ENCODE data around the gene OR52N4. TPM values are rescaled to one million over a fixed set of nuclear protein-coding genes. Genes with fewer than 3 reads are reported as not detected.

OR52N4 gene
- total and polyA plus RNA-seq, 2 donors (not counting 1 experiment from before 2014, with no cell fraction given) = 0.08 to 0.33 TPM

DNA sequence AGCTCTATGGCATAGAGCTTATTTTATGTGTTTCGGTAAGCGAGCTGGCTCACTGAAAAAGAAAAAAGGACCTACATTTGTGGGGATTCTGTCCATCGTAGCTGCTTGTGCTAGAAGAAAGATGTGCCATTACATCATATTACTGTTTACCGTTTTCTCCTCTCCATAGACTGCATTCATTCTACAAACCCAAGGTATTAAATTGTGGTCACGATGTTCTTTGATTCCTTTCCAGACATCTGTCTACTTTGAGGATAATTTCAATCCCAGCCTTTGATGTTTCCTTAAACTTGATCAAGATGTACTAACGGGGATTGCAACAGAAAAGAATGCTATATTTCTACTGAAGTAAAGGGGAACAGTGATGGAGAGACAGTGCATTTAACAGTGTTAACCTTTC lies 42.5 kb downstream of the OR52N4 start:
- no peaks in the 10 kb centered on the region for H3K4me1 ChIP-seq (ENCODE audit: control insufficient read depth, extremely low read depth, insufficient read depth, low read length)
- H3K79me2 ChIP-seq (ENCODE audit: control insufficient read depth, insufficient read depth, low read length) = no peaks in the 10 kb centered on the region
- H3K36me3 ChIP-seq (ENCODE audit: control insufficient read depth, insufficient read depth, low read length) = no peaks in the 10 kb centered on the region
- H3K4me3 ChIP-seq (replicated peaks in 1 of 4; ENCODE audit: control extremely low read depth in 1 of 4, insufficient read depth in 1 of 4, low read depth in 3 of 4, low read length in 4 of 4) = no peak overlapping the region
- H4K20me1 ChIP-seq (ENCODE audit: control insufficient read depth, extremely low read depth, insufficient read depth, low read length) = no peaks in the 10 kb centered on the region
- no peaks in the 10 kb centered on the region for H3K9me3 ChIP-seq (ENCODE audit: control insufficient read depth, insufficient read depth, low read depth, low read length)
- H3K27ac ChIP-seq (ENCODE audit: insufficient read depth, low read length) = no peak overlapping the region
- no peak overlapping the region for H2AFZ ChIP-seq (ENCODE audit: low read length)
- no peak overlapping the region for H3K9ac ChIP-seq (ENCODE audit: insufficient read depth, low read length)
- DNase-seq (ENCODE audit: low read depth in 2 of 2) = no peak
- H3K4me2 ChIP-seq (ENCODE audit: extremely low read depth, insufficient read depth, low read length) = no peak overlapping the region
- no peaks in the 10 kb centered on the region for H3K27me3 ChIP-seq (ENCODE audit: control insufficient read depth, insufficient read depth, low read length)
- TF ChIP-seq, protein P1, sequence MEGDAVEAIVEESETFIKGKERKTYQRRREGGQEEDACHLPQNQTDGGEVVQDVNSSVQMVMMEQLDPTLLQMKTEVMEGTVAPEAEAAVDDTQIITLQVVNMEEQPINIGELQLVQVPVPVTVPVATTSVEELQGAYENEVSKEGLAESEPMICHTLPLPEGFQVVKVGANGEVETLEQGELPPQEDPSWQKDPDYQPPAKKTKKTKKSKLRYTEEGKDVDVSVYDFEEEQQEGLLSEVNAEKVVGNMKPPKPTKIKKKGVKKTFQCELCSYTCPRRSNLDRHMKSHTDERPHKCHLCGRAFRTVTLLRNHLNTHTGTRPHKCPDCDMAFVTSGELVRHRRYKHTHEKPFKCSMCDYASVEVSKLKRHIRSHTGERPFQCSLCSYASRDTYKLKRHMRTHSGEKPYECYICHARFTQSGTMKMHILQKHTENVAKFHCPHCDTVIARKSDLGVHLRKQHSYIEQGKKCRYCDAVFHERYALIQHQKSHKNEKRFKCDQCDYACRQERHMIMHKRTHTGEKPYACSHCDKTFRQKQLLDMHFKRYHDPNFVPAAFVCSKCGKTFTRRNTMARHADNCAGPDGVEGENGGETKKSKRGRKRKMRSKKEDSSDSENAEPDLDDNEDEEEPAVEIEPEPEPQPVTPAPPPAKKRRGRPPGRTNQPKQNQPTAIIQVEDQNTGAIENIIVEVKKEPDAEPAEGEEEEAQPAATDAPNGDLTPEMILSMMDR (conservative IDR thresholded peaks at IDR 0.05 in 1 of 2, IDR thresholded peaks at IDR 0.05 in 1 of 2; ENCODE audit: low read depth in 1 of 2, low read length in 2 of 2) = no peak
- TF ChIP-seq EZH2 (IDR thresholded peaks at IDR 0.05; ENCODE audit: low read length, missing control alignments) = no peak

GRCh38 chr11:5803982-5804381 lies 49.9 kb downstream of the OR52N4 start:
- no peak overlapping the region for H3K4me3 ChIP-seq (replicated peaks in 1 of 4; ENCODE audit: control extremely low read depth in 1 of 4, insufficient read depth in 1 of 4, low read depth in 3 of 4, low read length in 4 of 4)
- DNase-seq (ENCODE audit: low read depth in 2 of 2) = no peak
- TF ChIP-seq, protein P1 (conservative IDR thresholded peaks at IDR 0.05 in 1 of 2, IDR thresholded peaks at IDR 0.05 in 1 of 2; ENCODE audit: low read depth in 1 of 2, low read length in 2 of 2) = no peak
- TF ChIP-seq EZH2 (IDR thresholded peaks at IDR 0.05; ENCODE audit: low read length, missing control alignments) = no peak

More at GRCh38 chr11:5803982-5804381, 49.9 kb downstream of the OR52N4 start:
- H3K27me3 ChIP-seq (ENCODE audit: control insufficient read depth, insufficient read depth, low read length) = no peaks in the 10 kb centered on the region
- no peaks in the 10 kb centered on the region for H3K36me3 ChIP-seq (ENCODE audit: control insufficient read depth, insufficient read depth, low read length)
- no peaks in the 10 kb centered on the region for H3K9me3 ChIP-seq (ENCODE audit: control insufficient read depth, insufficient read depth, low read depth, low read length)
- H3K79me2 ChIP-seq (ENCODE audit: control insufficient read depth, insufficient read depth, low read length) = no peaks in the 10 kb centered on the region
- no peak overlapping the region for H2AFZ ChIP-seq (ENCODE audit: low read length)
- no peak overlapping the region for H3K27ac ChIP-seq (ENCODE audit: insufficient read depth, low read length)
- no peaks in the 10 kb centered on the region for H4K20me1 ChIP-seq (ENCODE audit: control insufficient read depth, extremely low read depth, insufficient read depth, low read length)
- H3K4me2 ChIP-seq (ENCODE audit: extremely low read depth, insufficient read depth, low read length) = no peak overlapping the region
- no peak overlapping the region for H3K9ac ChIP-seq (ENCODE audit: insufficient read depth, low read length)
- no peaks in the 10 kb centered on the region for H3K4me1 ChIP-seq (ENCODE audit: control insufficient read depth, extremely low read depth, insufficient read depth, low read length)

Other genes with a start within 250 kb of the OR52N4 start
- gene UBQLN3, start 244.3 kb upstream of the OR52N4 start, total RNA-seq = 0.17 TPM in 1 of 2 replicates, not detected in the other
- not detected in 2 replicates for gene UBQLN3, start 244.3 kb upstream of the OR52N4 start, polyA plus RNA-seq
- gene UBQLNL, start 237.5 kb upstream of the OR52N4 start, total RNA-seq = under 0.01 and 0.17 TPM in 2 replicates
- gene UBQLNL, start 237.5 kb upstream of the OR52N4 start, polyA plus RNA-seq = 0.09 and 0.10 TPM in 2 replicates
- 0.50 and 0.51 TPM in 2 replicates for gene OR52H1, start 205.7 kb upstream of the OR52N4 start, total RNA-seq
- gene OR52H1, start 205.7 kb upstream of the OR52N4 start, polyA plus RNA-seq = not detected in 2 replicates
- gene OR52B6, start 173.4 kb upstream of the OR52N4 start, total RNA-seq = not detected in 2 replicates
- not detected in 2 replicates for gene OR52B6, start 173.4 kb upstream of the OR52N4 start, polyA plus RNA-seq
- 4.9 and 8.6 TPM in 2 replicates for gene TRIM6, start 157.6 kb upstream of the OR52N4 start, total RNA-seq
- 8.2 and 13.8 TPM in 2 replicates for gene TRIM6, start 157.6 kb upstream of the OR52N4 start, polyA plus RNA-seq
- gene TRIM34, start 129.2 kb upstream of the OR52N4 start, total RNA-seq = 11.3 and 17.8 TPM in 2 replicates
- gene TRIM34, start 129.2 kb upstream of the OR52N4 start, polyA plus RNA-seq = 13.6 and 18.5 TPM in 2 replicates
- gene TRIM5, start 69.2 kb upstream of the OR52N4 start, total RNA-seq = 43.4 and 47.9 TPM in 2 replicates
- gene TRIM5, start 69.2 kb upstream of the OR52N4 start, polyA plus RNA-seq = 26.8 and 32.4 TPM in 2 replicates
- gene TRIM22, start 64.5 kb upstream of the OR52N4 start, total RNA-seq = 94.8 and 112 TPM in 2 replicates
- gene TRIM22, start 64.5 kb upstream of the OR52N4 start, polyA plus RNA-seq = 74.3 and 108 TPM in 2 replicates
- gene OR56B1, start 17.8 kb upstream of the OR52N4 start, total RNA-seq = not detected in 2 replicates
- gene OR56B1, start 17.8 kb upstream of the OR52N4 start, polyA plus RNA-seq = not detected in 2 replicates
- not detected in 2 replicates for gene OR52N5, start 29.1 kb downstream of the OR52N4 start, total RNA-seq
- gene OR52N5, start 29.1 kb downstream of the OR52N4 start, polyA plus RNA-seq = not detected in 2 replicates
- not detected in 2 replicates for gene OR52N1, start 37.0 kb downstream of the OR52N4 start, total RNA-seq
- gene OR52N1, start 37.0 kb downstream of the OR52N4 start, polyA plus RNA-seq = not detected in 2 replicates
- gene OR52N2, start 54.7 kb downstream of the OR52N4 start, total RNA-seq = not detected in 2 replicates
- gene OR52N2, start 54.7 kb downstream of the OR52N4 start, polyA plus RNA-seq = not detected in 2 replicates
- gene OR52E6, start 87.7 kb downstream of the OR52N4 start, total RNA-seq = under 0.01 TPM in 1 of 2 replicates, not detected in the other
- gene OR52E6, start 87.7 kb downstream of the OR52N4 start, polyA plus RNA-seq = not detected in 2 replicates
- not detected in 2 replicates for gene OR52E8, start 103.4 kb downstream of the OR52N4 start, total RNA-seq
- not detected in 2 replicates for gene OR52E8, start 103.4 kb downstream of the OR52N4 start, polyA plus RNA-seq
- not detected in 2 replicates for gene OR52E4, start 126.4 kb downstream of the OR52N4 start, total RNA-seq
- not detected in 2 replicates for gene OR52E4, start 126.4 kb downstream of the OR52N4 start, polyA plus RNA-seq
- not detected in 2 replicates for gene OR52E5, start 139.0 kb downstream of the OR52N4 start, total RNA-seq
- not detected in 2 replicates for gene OR52E5, start 139.0 kb downstream of the OR52N4 start, polyA plus RNA-seq
- not detected in 2 replicates for gene OR56A3, start 188.0 kb downstream of the OR52N4 start, total RNA-seq
- not detected in 2 replicates for gene OR56A3, start 188.0 kb downstream of the OR52N4 start, polyA plus RNA-seq
- not detected in 2 replicates for gene OR56A5, start 214.3 kb downstream of the OR52N4 start, total RNA-seq
- not detected in 2 replicates for gene OR56A5, start 214.3 kb downstream of the OR52N4 start, polyA plus RNA-seq
- gene OR52L1, start 232.7 kb downstream of the OR52N4 start, total RNA-seq = not detected in 2 replicates
- not detected in 2 replicates for gene OR52L1, start 232.7 kb downstream of the OR52N4 start, polyA plus RNA-seq